Measurements from ENCODE around the gene RAD51D.

- TF ChIP-seq YY1 (IDR thresholded peaks at IDR 0.05; ENCODE audit: low read depth) = no peak
- no peak for TF ChIP-seq POLR2AphosphoS5 (IDR thresholded peaks at IDR 0.05; ENCODE audit: low read depth, low read length)
- no peak for TF ChIP-seq CTCF (IDR thresholded peaks at IDR 0.05)
- no peak for TF ChIP-seq REST (IDR thresholded peaks at IDR 0.05; ENCODE audit: low read depth, low read length)
- no peak for TF ChIP-seq RFX5 (IDR thresholded peaks at IDR 0.05; ENCODE audit: low read length)
- TF ChIP-seq NFIC (IDR thresholded peaks at IDR 0.05; ENCODE audit: borderline replicate concordance) = no peak
- no peak for TF ChIP-seq GATA2 (CRISPR knock-in tag; IDR thresholded peaks at IDR 0.05)
- TF ChIP-seq TEAD4 (IDR thresholded peaks at IDR 0.05; ENCODE audit: borderline replicate concordance, insufficient read depth) = no peak
- no peak for TF ChIP-seq EP300 (IDR thresholded peaks at IDR 0.05; ENCODE audit: borderline replicate concordance in 1 of 2, low read depth in 1 of 2, low read length in 1 of 2)
- TF ChIP-seq JUND (IDR thresholded peaks at IDR 0.05) = no peak
- TF ChIP-seq TCF12 (IDR thresholded peaks at IDR 0.05) = no peak
- no peak for TF ChIP-seq RAD21 (IDR thresholded peaks at IDR 0.05; ENCODE audit: low read length)
- no peak for TF ChIP-seq SMC3 (IDR thresholded peaks at IDR 0.05; ENCODE audit: low read depth, low read length)
- no peak for TF ChIP-seq GABPA (IDR thresholded peaks at IDR 0.05; ENCODE audit: low read depth)
Measured at GRCh38 chr17:35051183-35051578, 68.5 kb downstream of the RAD51D start.
